Stimulated activated naive CD4-positive, alpha-beta T cell treated with Interleukin-2 at 50 U/mL for 16 hours (primary cell): ENCODE data around the gene DIP2C.

Experiments
- DNase-seq: peaks from one replicate; lab custom pipeline; 2025; lab: John Stamatoyannopoulos, UW

Gene DIP2C

GRCh38 chr10:552679-553078, 136.8 kb downstream of the DIP2C start:
- no peak for DNase-seq

- no peak for DNase-seq
Observed at GRCh38 chr10:551373-552252, 137.9 kb downstream of the DIP2C start.

- DNase-seq, result no peak
Observed at GRCh38 chr10:550665-551372, 138.6 kb downstream of the DIP2C start.

- DNase-seq, result no peak
Observed at GRCh38 chr10:549391-549790, 140.1 kb downstream of the DIP2C start.

GRCh38 chr10:548238-548901, 141.1 kb downstream of the DIP2C start:
- DNase-seq, result no peak

- no peak for DNase-seq
Observed at GRCh38 chr10:547591-548081, 141.8 kb downstream of the DIP2C start.

- no peak for DNase-seq
Observed at GRCh38 chr10:546971-547590, 142.4 kb downstream of the DIP2C start.

- DNase-seq, result no peak
Observed at GRCh38 chr10:546451-546850, 143.0 kb downstream of the DIP2C start.

- no peak for DNase-seq
Observed at GRCh38 chr10:543862-544822, 145.3 kb downstream of the DIP2C start.

- DNase-seq, result no peak
Observed at GRCh38 chr10:543131-543530, 146.3 kb downstream of the DIP2C start.

GRCh38 chr10:541750-542371, 147.6 kb downstream of the DIP2C start:
- no peak for DNase-seq

GRCh38 chr10:541041-541440, 148.4 kb downstream of the DIP2C start:
- DNase-seq, result no peak

- DNase-seq, result no peak
Observed at GRCh38 chr10:538895-539294, 150.6 kb downstream of the DIP2C start.

- DNase-seq, result no peak
Observed at GRCh38 chr10:536935-537334, 152.5 kb downstream of the DIP2C start.

GRCh38 chr10:536371-536925, 153.0 kb downstream of the DIP2C start:
- DNase-seq, result no peak

GRCh38 chr10:535952-536351, 153.5 kb downstream of the DIP2C start:
- DNase-seq, result no peak

- DNase-seq, result no peak
Observed at GRCh38 chr10:535051-535450, 154.4 kb downstream of the DIP2C start.

GRCh38 chr10:534047-534566, 155.4 kb downstream of the DIP2C start:
- DNase-seq, result no peak

GRCh38 chr10:533611-534010, 155.9 kb downstream of the DIP2C start:
- no peak for DNase-seq

- DNase-seq, result no peak
Observed at GRCh38 chr10:533186-533585, 156.3 kb downstream of the DIP2C start.
